KMS-11 (cell line): ENCODE data around the gene GRAP2.

Experiments used
- H2AFZ ChIP-seq: fragments of 200-600 bp; sonication (generic); 2 replicates; pipeline ENCODE4 v1.6.1; 2016; ENCODE audit warnings: antibody characterized with exemption, mixed run types, low read depth
- H3K27ac ChIP-seq: fragments of 200-600 bp; sonication (generic); 2 replicates; pipeline ENCODE4 v1.6.1; 2016; ENCODE audit warnings: mild to moderate bottlenecking, mixed run types
- H3K27me3 ChIP-seq: fragments of 200-600 bp; sonication (generic); 2 replicates; pipeline ENCODE4 v1.6.1; 2017; ENCODE audit warnings: mild to moderate bottlenecking, low read depth, mixed run types, moderate library complexity; ENCODE audit not compliant: insufficient read depth
- H3K36me3 ChIP-seq: fragments of 200-600 bp; sonication (generic); 2 replicates; pipeline ENCODE4 v1.6.1; 2017; ENCODE audit warnings: mild to moderate bottlenecking, mixed run types; ENCODE audit not compliant: insufficient read depth
- H3K4me1 ChIP-seq: fragments of 200-600 bp; sonication (generic); 2 replicates; pipeline ENCODE4 v1.6.1; 2016; ENCODE audit warnings: mild to moderate bottlenecking, low read depth, mixed run types; ENCODE audit not compliant: poor library complexity, severe bottlenecking
- H3K4me2 ChIP-seq: fragments of 200-600 bp; sonication (generic); 2 replicates; pipeline ENCODE4 v1.7.0; 2016; ENCODE audit warnings: mild to moderate bottlenecking, mixed run types
- H3K4me3 ChIP-seq: fragments of 200-600 bp; sonication (generic); IDR thresholded peaks from 2 replicates; pipeline ENCODE4 v1.6.1; 2017; ENCODE audit warnings: low read depth, low read length, mixed read lengths; ENCODE audit not compliant: insufficient read depth
- H3K79me2 ChIP-seq: fragments of 200-600 bp; sonication (generic); 2 replicates; pipeline ENCODE4 v1.6.1; 2016; ENCODE audit warnings: low read depth, mixed run types; ENCODE audit not compliant: insufficient read depth
- H3K9ac ChIP-seq: fragments of 200-600 bp; sonication (generic); 2 replicates; pipeline ENCODE4 v1.6.1; 2016; ENCODE audit warnings: mild to moderate bottlenecking, mixed run types
- H4K20me1 ChIP-seq: fragments of 200-600 bp; sonication (generic); 2 replicates; pipeline ENCODE4 v1.6.1; 2016; ENCODE audit warnings: mild to moderate bottlenecking, mixed run types; ENCODE audit not compliant: insufficient read depth
- CTCF ChIP-seq: fragments of 200-600 bp; sonication (generic); conservative IDR thresholded peaks from 2 replicates; pipeline ENCODE4 v1.6.1; 2017; ENCODE audit warnings: low read depth, mild to moderate bottlenecking, antibody characterized with exemption, low read length, moderate library complexity, mixed read lengths

GRAP2 gene

DNA sequence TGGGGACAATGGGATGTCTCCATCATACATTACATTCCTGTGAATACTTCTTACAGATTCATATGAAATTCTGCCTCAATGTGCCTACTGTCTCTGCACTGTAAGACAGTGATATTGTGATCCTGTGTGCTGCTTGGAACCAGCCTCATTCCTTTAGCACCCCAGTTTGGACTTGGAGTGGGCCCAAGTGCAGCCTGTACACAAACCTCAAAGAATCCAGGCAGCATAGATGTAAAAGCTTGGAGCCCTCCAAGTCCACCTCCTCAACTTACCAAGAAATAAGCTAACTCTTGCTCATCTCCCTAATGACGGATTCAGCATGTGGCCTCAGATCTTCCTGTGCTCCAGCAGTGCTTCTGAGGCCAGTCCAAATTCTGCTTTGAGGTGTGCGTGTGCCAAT, 24.4 kb downstream of the GRAP2 start:
- no peaks in the 10 kb centered on the region for H3K27me3 ChIP-seq
- H3K79me2 ChIP-seq = no peaks in the 10 kb centered on the region
- no peak overlapping the region for H3K4me3 ChIP-seq
- H4K20me1 ChIP-seq = no peaks in the 10 kb centered on the region
- no peak overlapping the region for H2AFZ ChIP-seq
- H3K4me1 ChIP-seq = no peaks in the 10 kb centered on the region
- no peak overlapping the region for H3K27ac ChIP-seq
- H3K9ac ChIP-seq = no peak overlapping the region
- TF ChIP-seq CTCF = no peak
- H3K4me2 ChIP-seq = no peak overlapping the region
- H3K36me3 ChIP-seq = no peaks in the 10 kb centered on the region

DNA sequence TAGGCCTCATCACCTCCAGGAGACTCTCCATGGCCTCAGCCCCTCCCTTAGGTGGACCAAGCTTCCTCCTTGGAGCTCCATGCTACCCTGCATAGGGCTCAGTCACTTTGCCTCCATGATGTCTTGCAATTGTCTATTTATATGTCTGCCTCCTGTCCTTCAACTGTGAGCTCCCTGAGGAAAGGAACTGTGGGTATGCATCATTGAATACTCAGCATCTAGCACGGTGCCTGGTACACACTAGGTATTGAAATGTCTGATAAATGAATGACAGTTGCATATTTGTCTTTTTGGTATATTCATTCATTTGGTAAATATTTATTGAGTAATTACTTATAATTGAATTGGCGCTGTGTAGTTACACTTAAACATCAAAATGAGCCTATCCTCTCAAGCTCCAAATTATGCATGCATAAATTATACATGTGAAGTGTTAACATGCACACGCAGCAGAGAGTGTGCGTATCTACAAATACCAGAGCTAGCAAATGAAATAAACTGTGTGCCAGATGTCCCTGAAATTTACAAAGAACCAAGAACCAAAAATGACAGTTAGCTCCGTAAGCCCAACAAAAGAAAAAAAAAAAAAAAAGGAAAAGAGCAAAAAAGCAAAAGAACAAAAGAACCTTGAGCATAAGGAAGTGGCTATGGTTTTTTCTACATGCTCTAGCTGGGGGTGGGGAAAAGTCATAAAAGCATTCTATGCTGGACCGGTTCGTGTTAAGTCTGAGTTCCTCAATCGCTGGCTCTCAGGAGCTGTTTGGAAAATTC, 25.2 kb downstream of the GRAP2 start:
- no peak overlapping the region for H3K9ac ChIP-seq
- no peak for TF ChIP-seq CTCF

GRCh38 chr22:39926753-39927152, 25.9 kb downstream of the GRAP2 start:
- Histone ChIP-seq H2AFZ (no peak overlapping the region), H4K20me1 (no peaks in the 10 kb centered on the region), H3K79me2 (no peaks in the 10 kb centered on the region), H3K27ac (no peak overlapping the region), H3K9ac (no peak overlapping the region), H3K4me1 (no peaks in the 10 kb centered on the region), H3K36me3 (no peaks in the 10 kb centered on the region), H3K4me3 (no peak overlapping the region), H3K4me2 (no peak overlapping the region), H3K27me3 (no peaks in the 10 kb centered on the region)
- no peak for TF ChIP-seq CTCF

More for the DNA sequence above, 25.2 kb downstream of the GRAP2 start:
- no peak overlapping the region for H3K27ac ChIP-seq
- H3K36me3 ChIP-seq = no peaks in the 10 kb centered on the region
- no peak overlapping the region for H2AFZ ChIP-seq
- H3K4me2 ChIP-seq = no peak overlapping the region
- H3K27me3 ChIP-seq = no peaks in the 10 kb centered on the region
- H3K4me1 ChIP-seq = no peaks in the 10 kb centered on the region
- no peaks in the 10 kb centered on the region for H4K20me1 ChIP-seq
- no peaks in the 10 kb centered on the region for H3K79me2 ChIP-seq
- H3K4me3 ChIP-seq = no peak overlapping the region

- Histone ChIP-seq H3K9ac (no peak overlapping the region), H3K4me2 (no peak overlapping the region), H2AFZ (no peak overlapping the region), H3K4me3 (no peak overlapping the region), H3K4me1 (no peaks in the 10 kb centered on the region), H3K27ac (no peak overlapping the region), H3K27me3 (no peaks in the 10 kb centered on the region), H4K20me1 (no peaks in the 10 kb centered on the region), H3K79me2 (no peaks in the 10 kb centered on the region), H3K36me3 (no peaks in the 10 kb centered on the region)
- TF ChIP-seq CTCF = no peak
Measured at GRCh38 chr22:39927544-39927943, 26.7 kb downstream of the GRAP2 start.
